B cell (primary cell): ENCODE measurements around the gene SLC2A13. TPM values are rescaled to one million over a fixed set of nuclear protein-coding genes. Genes with fewer than 3 reads are reported as not detected.

Experiments used
- ATAC-seq: fragments of 200-7000 bp; cut with Tn5 transposase; one replicate; pipeline ENCODE4 v1.10.0; 2021; ENCODE audit warnings: low read depth, mild to moderate bottlenecking, moderate number of reproducible peaks, moderate library complexity
- CTCF ChIA-PET: fragments of 350-600 bp; sonication (Branson Sonifier 250); formaldehyde crosslinking; loops from one replicate; lab custom pipeline; 2021; ENCODE audit warnings: antibody characterized with exemption, inconsistent platforms; lab: Charles Lee
- POLR2A ChIA-PET: fragments of 350-600 bp; sonication (Branson Sonifier 250); formaldehyde crosslinking; loops from one replicate; lab custom pipeline; 2021; ENCODE audit warnings: antibody characterized with exemption; lab: Charles Lee
- DNase-seq: peaks from one replicate; pipeline ENCODE4 v3.0.0; 2013
- H2AFZ ChIP-seq: 2 replicates; pipeline ENCODE4 v1.6.1; 2012; ENCODE audit warnings: mild to moderate bottlenecking, low read depth, low read length; ENCODE audit not compliant: insufficient read depth, poor library complexity, severe bottlenecking
- H3K27ac ChIP-seq, 2 donors: 1 replicate in 1 of 2; 2 replicates in 1 of 2; pipeline ENCODE4 v1.5.1; 2012 to 2013; ENCODE audit warnings: low read length in 2 of 2, mild to moderate bottlenecking in 2 of 2, moderate library complexity in 1 of 2
- H3K27me3 ChIP-seq, 4 experiments: fragments of 200-600 bp in 1 of 4; sonication (generic) in 1 of 4; replicated peaks in 1 of 4; 1 replicate in 2 of 4; 2 replicates in 2 of 4; pipeline versions ENCODE4 v1.6.1 to v1.7.0; 2013 to 2016; ENCODE audit warnings: low read length in 3 of 4, mild to moderate bottlenecking in 2 of 4, mixed read lengths in 1 of 4, moderate library complexity in 1 of 4; ENCODE audit not compliant: insufficient read depth in 4 of 4, control insufficient read depth in 3 of 4; ENCODE audit errors: control extremely low read depth in 1 of 4
- H3K36me3 ChIP-seq, 2 experiments: replicated peaks in 1 of 2; 1 replicate in 1 of 2; 2 replicates in 1 of 2; pipeline versions ENCODE4 v1.6.1 to v1.7.1; 2013; ENCODE audit warnings: low read length in 1 of 2; ENCODE audit not compliant: insufficient read depth in 2 of 2, control insufficient read depth in 1 of 2; ENCODE audit errors: control extremely low read depth in 1 of 2, extremely low read depth in 1 of 2
- H3K4me1 ChIP-seq, 2 donors: fragments of 200-600 bp in 1 of 2; sonication (generic) in 1 of 2; 1 replicate in 1 of 2; 2 replicates in 1 of 2; pipeline versions ENCODE4 v1.5.1 to v1.6.1; 2013 to 2017; ENCODE audit warnings: low read length in 2 of 2; ENCODE audit not compliant: control insufficient read depth in 2 of 2, insufficient read depth in 2 of 2
- H3K4me2 ChIP-seq: replicated peaks from 2 replicates; pipeline ENCODE3; 2012; ENCODE audit warnings: mild to moderate bottlenecking, low read depth, low read length; ENCODE audit not compliant: poor library complexity, severe bottlenecking
- H3K4me3 ChIP-seq, 5 experiments: fragments of 200-600 bp in 1 of 5; sonication (generic) in 1 of 5; 1 replicate in 3 of 5; 2 replicates in 2 of 5; pipeline versions ENCODE4 v1.5.1 to v1.7.0; 2011 to 2016; ENCODE audit warnings: low read length in 4 of 5, mild to moderate bottlenecking in 4 of 5, low read depth in 2 of 5, control low read depth in 1 of 5, moderate library complexity in 1 of 5; ENCODE audit not compliant: insufficient read depth in 1 of 5; ENCODE audit errors: control extremely low read depth in 1 of 5, extremely low read depth in 1 of 5
- H3K79me2 ChIP-seq: fragments of 200-600 bp; sonication (generic); one replicate; pipeline ENCODE4 v1.6.0; 2016; ENCODE audit warnings: low read length; ENCODE audit not compliant: control insufficient read depth, insufficient read depth
- H3K9ac ChIP-seq: fragments of 200-600 bp; sonication (generic); 2 replicates; pipeline ENCODE4 v1.6.1; 2017; ENCODE audit warnings: mild to moderate bottlenecking, low read length, moderate library complexity
- H3K9me3 ChIP-seq, 3 donors: one replicate each; pipeline versions ENCODE4 v1.6.1 to v1.7.1; 2013; ENCODE audit warnings: low read length in 2 of 3; ENCODE audit not compliant: control insufficient read depth in 2 of 3, insufficient read depth in 1 of 3; ENCODE audit errors: control extremely low read depth in 1 of 3
- H4K20me1 ChIP-seq: 2 replicates; pipeline ENCODE4 v1.6.0; 2012; ENCODE audit warnings: mild to moderate bottlenecking, low read length; ENCODE audit not compliant: insufficient read depth, control insufficient read depth, poor library complexity, severe bottlenecking
- H3K27ac Mint-ChIP-seq: one replicate; pipeline ENCODE4 v1.8.0; 2021; ENCODE audit warnings: mixed read lengths
- H3K27me3 Mint-ChIP-seq: one replicate; pipeline ENCODE4 v1.8.0; 2021; ENCODE audit warnings: mixed read lengths
- H3K4me1 Mint-ChIP-seq: one replicate; pipeline ENCODE4 v1.8.0; 2021; ENCODE audit warnings: mixed read lengths
- H3K4me3 Mint-ChIP-seq: one replicate; pipeline ENCODE4 v1.8.0; 2021; ENCODE audit warnings: mixed read lengths
- H3K9me3 Mint-ChIP-seq: one replicate; pipeline ENCODE4 v1.8.0; 2022; ENCODE audit warnings: mixed read lengths; ENCODE audit not compliant: insufficient read depth
- EZH2 ChIP-seq: IDR thresholded peaks from 2 replicates; pipeline ENCODE4 v1.6.1; 2012; ENCODE audit warnings: borderline replicate concordance, low read depth, mild to moderate bottlenecking, moderate library complexity, low read length; ENCODE audit not compliant: insufficient read depth, poor library complexity, severe bottlenecking
- WGBS: methylation state at CpG from one replicate; pipeline ENCODE4 v1.1.5; 2013; ENCODE audit warnings: missing lambda C conversion rate; ENCODE audit not compliant: insufficient coverage; 5-methylcytosine and 5-hydroxymethylcytosine counted together
- intact Hi-C: fragments of 100-400 bp; cut with micrococcal nuclease; formaldehyde crosslinking; loops from one replicate; pipeline ENCODE4 v1.10.0; 2022
- polyA plus RNA-seq: library from polyadenylated mRNA; depleted of rRNA; stranded (reverse); fragments of >200 nt; gene quantifications from 2 replicates; pipeline ENCODE4 v1.2.3, GENCODE V29; 2012
- total RNA-seq, 2 donors: library from RNA; stranded (reverse); fragments of 120-200 nt in 1 of 2; gene quantifications; 1 replicate in 1 of 2; 2 replicates in 1 of 2; pipeline versions ENCODE4 v1.2.3 to v1.2.4, GENCODE V29; 2013 to 2022
- TF ChIP-seq, protein P1 (sequence below): fragments of 200-600 bp; IDR thresholded peaks from one replicate; pipeline ENCODE4 v1.8.0; 2022; ENCODE audit warnings: antibody characterized with exemption, mild to moderate bottlenecking

SLC2A13 gene
- total and polyA plus RNA-seq, 2 donors (not counting 1 experiment from before 2014, with no cell fraction given): 2.1 to 8.6 TPM

DNA sequence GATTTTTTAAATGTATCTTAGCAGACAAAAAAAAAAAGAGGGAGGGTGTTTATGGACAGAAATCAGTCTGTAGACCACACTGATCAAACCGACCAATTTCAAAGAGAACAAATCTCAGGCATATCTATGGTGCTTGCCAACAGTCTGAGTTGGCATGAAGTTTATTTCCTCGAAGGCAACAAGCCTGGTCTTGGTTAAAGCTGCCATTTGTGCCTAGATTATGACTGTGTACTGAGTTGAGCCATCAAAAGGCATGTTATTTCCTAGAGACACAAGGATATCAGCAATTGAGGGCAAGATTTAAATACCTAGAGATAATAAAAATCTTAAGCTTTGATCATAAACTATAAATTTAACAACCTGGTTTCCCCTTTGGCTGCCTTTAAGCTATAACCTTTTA lies 119.2 kb downstream of the SLC2A13 start:
- Histone ChIP-seq H3K9me3 (no peaks in the 10 kb centered on the region), H3K9ac (no peak overlapping the region), H3K4me1 (no peaks in the 10 kb centered on the region), H3K4me3 (no peak overlapping the region), H3K27me3 (no peaks in the 10 kb centered on the region), H3K79me2 (no peaks in the 10 kb centered on the region), H3K27ac (no peak overlapping the region), H4K20me1 (no peaks in the 10 kb centered on the region), H3K4me2 (no peak overlapping the region), H2AFZ (no peak overlapping the region), H3K36me3 (no peaks in the 10 kb centered on the region)
- H3K27ac Mint-ChIP-seq: no peak overlapping the region
- TF ChIP-seq, protein P1, sequence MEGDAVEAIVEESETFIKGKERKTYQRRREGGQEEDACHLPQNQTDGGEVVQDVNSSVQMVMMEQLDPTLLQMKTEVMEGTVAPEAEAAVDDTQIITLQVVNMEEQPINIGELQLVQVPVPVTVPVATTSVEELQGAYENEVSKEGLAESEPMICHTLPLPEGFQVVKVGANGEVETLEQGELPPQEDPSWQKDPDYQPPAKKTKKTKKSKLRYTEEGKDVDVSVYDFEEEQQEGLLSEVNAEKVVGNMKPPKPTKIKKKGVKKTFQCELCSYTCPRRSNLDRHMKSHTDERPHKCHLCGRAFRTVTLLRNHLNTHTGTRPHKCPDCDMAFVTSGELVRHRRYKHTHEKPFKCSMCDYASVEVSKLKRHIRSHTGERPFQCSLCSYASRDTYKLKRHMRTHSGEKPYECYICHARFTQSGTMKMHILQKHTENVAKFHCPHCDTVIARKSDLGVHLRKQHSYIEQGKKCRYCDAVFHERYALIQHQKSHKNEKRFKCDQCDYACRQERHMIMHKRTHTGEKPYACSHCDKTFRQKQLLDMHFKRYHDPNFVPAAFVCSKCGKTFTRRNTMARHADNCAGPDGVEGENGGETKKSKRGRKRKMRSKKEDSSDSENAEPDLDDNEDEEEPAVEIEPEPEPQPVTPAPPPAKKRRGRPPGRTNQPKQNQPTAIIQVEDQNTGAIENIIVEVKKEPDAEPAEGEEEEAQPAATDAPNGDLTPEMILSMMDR: no peak
- no peak for TF ChIP-seq EZH2
- ChIA-PET CTCF (interaction anchor here (0.7 to 3.7 kb wide), 4 partner anchors 9 to 653 kb away, joined by 3 to 9 read pairs (median 4); no protein-coding TSS in a partner anchor), POLR2A (no interaction called here)
- no peaks in the 10 kb centered on the region for H3K9me3 Mint-ChIP-seq
- intact Hi-C loops: no loop called here
- no peak overlapping the region for H3K4me3 Mint-ChIP-seq
- no peak for DNase-seq
- no peak for ATAC-seq
- WGBS: 86% methylated on average over 1 of the region's 2 CpGs
- H3K4me1 Mint-ChIP-seq: peaks cover 8% of the 10 kb centered on the region
- no peaks in the 10 kb centered on the region for H3K27me3 Mint-ChIP-seq

GRCh38 chr12:39984670-39985069 lies 121.2 kb downstream of the SLC2A13 start:
- ATAC-seq (no peak), DNase-seq (no peak)
- ChIA-PET CTCF (interaction anchor here (1.1 to 1.4 kb wide), 2 partner anchors 27 to 220 kb away, joined by 3 read pairs; no protein-coding TSS in a partner anchor), POLR2A (no interaction called here)
- H3K4me3 ChIP-seq: no peak overlapping the region
- no peaks in the 10 kb centered on the region for H3K27me3 ChIP-seq
- intact Hi-C loops: no loop called here
- Mint-ChIP-seq H3K9me3 (no peaks in the 10 kb centered on the region), H3K27ac (no peak overlapping the region), H3K4me3 (no peak overlapping the region), H3K4me1 (peaks cover 5% of the 10 kb centered on the region), H3K27me3 (no peaks in the 10 kb centered on the region)
- H3K4me2 ChIP-seq: no peak overlapping the region
- no peak overlapping the region for H3K9ac ChIP-seq
- no peaks in the 10 kb centered on the region for H3K36me3 ChIP-seq
- TF ChIP-seq, protein P1: no peak
- no peak for TF ChIP-seq EZH2
- no peak overlapping the region for H3K27ac ChIP-seq
- H3K4me1 ChIP-seq: no peaks in the 10 kb centered on the region
- no peaks in the 10 kb centered on the region for H4K20me1 ChIP-seq
- H3K9me3 ChIP-seq: no peaks in the 10 kb centered on the region
- WGBS: no CpG with 5 or more reads among the region's 5 CpGs
- no peaks in the 10 kb centered on the region for H3K79me2 ChIP-seq
- no peak overlapping the region for H2AFZ ChIP-seq
